LNCAP (cell line): ENCODE data around the gene TBCEL.

Experiments used
- CTCF ChIP-seq: fragments of 450-650 bp; IDR thresholded peaks from 2 replicates; pipeline ENCODE4 v1.5.1; 2017; ENCODE audit warnings: mild to moderate bottlenecking

Gene TBCEL

GRCh38 chr11:121057922-121058321, 34.0 kb downstream of the TBCEL start:
- no peak for TF ChIP-seq CTCF

- no peak for TF ChIP-seq CTCF
Measured at GRCh38 chr11:121058941-121059340, 35.0 kb downstream of the TBCEL start.

- TF ChIP-seq CTCF: no peak
Measured at GRCh38 chr11:121059605-121060004, 35.7 kb downstream of the TBCEL start.

- no peak for TF ChIP-seq CTCF
Measured at GRCh38 chr11:121063728-121064127, 39.8 kb downstream of the TBCEL start.

- TF ChIP-seq CTCF: no peak
Measured at GRCh38 chr11:121066623-121067022, 42.7 kb downstream of the TBCEL start.

- no peak for TF ChIP-seq CTCF
Measured at GRCh38 chr11:121067026-121067425, 43.1 kb downstream of the TBCEL start.

- no peak for TF ChIP-seq CTCF
Measured at GRCh38 chr11:121067453-121067852, 43.6 kb downstream of the TBCEL start.

- no peak for TF ChIP-seq CTCF
Measured at GRCh38 chr11:121067962-121068647, 44.2 kb downstream of the TBCEL start.
